AG04449 (cell line): ENCODE results near the gene SYNDIG1.

ENCODE experiments used
- CTCF ChIA-PET: fragments of 350-600 bp; formaldehyde crosslinking; extraction: SDS; loops from one replicate; lab custom pipeline; 2021; ENCODE audit warnings: antibody characterized with exemption; lab: Yijun Ruan, JAX
- POLR2A ChIA-PET: fragments of 400-600, 350-600 bp; formaldehyde crosslinking; extraction: SDS; loops from one replicate; lab custom pipeline; 2020; ENCODE audit warnings: antibody characterized with exemption, inconsistent platforms; lab: Yijun Ruan, JAX
- DNase-seq: peaks from one replicate; pipeline ENCODE4 v3.0.0-alpha.2; 2010; ENCODE audit warnings: low read depth, low spot score
- H3K4me3 ChIP-seq: 2 replicates; pipeline ENCODE4 v1.5.1; 2011; ENCODE audit warnings: low read depth, mild to moderate bottlenecking, control low read depth, low read length
- CTCF ChIP-seq: IDR thresholded peaks from one replicate; pipeline ENCODE4 v1.5.1; 2011; ENCODE audit warnings: mild to moderate bottlenecking, moderate library complexity, low read length, control low read depth, inconsistent platforms; ENCODE audit not compliant: insufficient read depth; ENCODE audit errors: missing control alignments

Gene SYNDIG1

DNA sequence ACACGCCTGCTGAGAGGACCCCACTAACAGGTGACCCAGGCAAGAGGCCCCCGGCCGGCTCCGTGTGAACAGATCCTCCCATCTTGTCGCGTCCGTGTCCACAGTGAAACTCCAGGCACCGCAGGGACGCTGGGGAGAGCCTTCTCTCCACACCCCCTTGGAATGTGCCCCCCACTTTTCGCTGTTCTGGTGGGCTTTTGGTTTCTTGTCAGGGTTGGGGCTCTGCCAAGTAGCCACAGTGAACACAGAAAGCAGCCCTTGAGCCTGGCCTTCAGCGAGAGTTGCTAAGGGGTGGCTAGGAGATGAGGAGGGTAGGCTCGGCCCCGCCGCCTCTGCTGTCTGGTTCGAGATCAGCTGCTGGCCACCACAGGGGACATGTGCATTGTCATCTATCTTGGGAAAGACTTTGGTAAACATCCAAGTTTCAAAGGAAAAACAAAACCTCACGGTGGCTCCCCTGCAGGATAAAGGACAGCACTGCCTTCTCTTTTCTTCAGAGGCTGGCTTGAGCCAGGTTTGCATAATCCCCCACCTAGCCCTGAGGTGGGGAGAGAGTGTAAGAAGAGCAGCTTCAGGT is 22.7 kb downstream of the SYNDIG1 start:
- ChIA-PET CTCF (no interaction called here), POLR2A (no interaction called here)
- no peak for TF ChIP-seq CTCF
- no peak overlapping the region for H3K4me3 ChIP-seq
- DNase-seq, result no peak

DNA sequence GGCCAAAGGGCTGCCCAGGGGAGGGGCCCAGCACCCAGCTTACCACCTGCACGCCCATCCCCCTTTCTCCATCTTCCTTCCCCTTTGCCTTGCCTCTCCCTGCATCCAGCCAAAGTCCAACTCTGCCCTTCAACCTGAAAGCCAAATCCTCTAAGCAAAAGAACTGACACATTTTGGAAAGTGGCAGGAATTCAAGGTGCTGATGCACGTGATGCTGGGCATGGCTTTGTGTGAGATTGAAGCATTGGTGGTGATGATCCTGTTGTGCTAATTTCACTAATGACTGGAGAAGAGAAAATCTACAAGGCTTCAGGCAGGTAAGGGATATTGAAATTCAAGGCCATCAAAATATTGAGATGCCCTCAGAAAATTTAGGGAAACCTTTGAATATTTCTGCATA is 23.3 kb downstream of the SYNDIG1 start:
- TF ChIP-seq CTCF, result no peak
- POLR2A ChIA-PET, result no interaction called here
- CTCF ChIA-PET, result no interaction called here
- no peak overlapping the region for H3K4me3 ChIP-seq
- DNase-seq, result no peak

- CTCF ChIA-PET, result no interaction called here
- no peak for TF ChIP-seq CTCF
- POLR2A ChIA-PET, result no interaction called here
- H3K4me3 ChIP-seq, result no peak overlapping the region
- no peak for DNase-seq
Measured at GRCh38 chr20:24493181-24493580, 23.8 kb downstream of the SYNDIG1 start.

- TF ChIP-seq CTCF, result no peak
- CTCF ChIA-PET, result interaction anchor here (0.9 kb wide), 1 partner anchor 9 kb away, joined by 3 read pairs; no protein-coding TSS in a partner anchor
- no peak overlapping the region for H3K4me3 ChIP-seq
- no peak for DNase-seq
- POLR2A ChIA-PET, result no interaction called here
Measured at GRCh38 chr20:24493661-24494459, 24.4 kb downstream of the SYNDIG1 start.

- no peak for DNase-seq
- no peak for TF ChIP-seq CTCF
- ChIA-PET CTCF (interaction anchor here (0.9 kb wide), 1 partner anchor 9 kb away, joined by 3 read pairs; no protein-coding TSS in a partner anchor), POLR2A (no interaction called here)
- H3K4me3 ChIP-seq, result no peak overlapping the region
Measured at GRCh38 chr20:24494460-24494920, 25.1 kb downstream of the SYNDIG1 start.

- no peak overlapping the region for H3K4me3 ChIP-seq
- ChIA-PET POLR2A (no interaction called here), CTCF (interaction anchor here (0.9 kb wide), 1 partner anchor 10 kb away, joined by 3 read pairs; no protein-coding TSS in a partner anchor)
- no peak for TF ChIP-seq CTCF
- DNase-seq, result no peak
Measured at GRCh38 chr20:24495266-24495665, 25.8 kb downstream of the SYNDIG1 start.
